Measurements from ENCODE around the gene GPR15LG. TPM values are rescaled to one million over a fixed set of nuclear protein-coding genes. Genes with fewer than 3 reads are reported as not detected.

The GPR15LG gene
- total RNA-seq, 1 donor from 2014 or later = 0.70 TPM

- no peak for TF ChIP-seq CTCF (conservative IDR thresholded peaks at IDR 0.05)
- Mint-ChIP-seq H3K27ac (no peak overlapping the region), H3K27me3 (peaks cover 20% of the 10 kb centered on the region), H3K36me3 (no peaks in the 10 kb centered on the region), H3K4me3 (no peak overlapping the region), H3K9me3 (no peaks in the 10 kb centered on the region), H3K4me1 (ENCODE audit: unreplicated experiment) (no peaks in the 10 kb centered on the region)
- DNase-seq (ENCODE audit: extremely low spot score, unreplicated experiment) = no peak
These were observed 12.1 kb downstream of the GPR15LG start for GRCh38 chr10:84185526-84186175.

- Mint-ChIP-seq H3K4me1 (ENCODE audit: unreplicated experiment) (no peaks in the 10 kb centered on the region), H3K9me3 (no peaks in the 10 kb centered on the region), H3K27me3 (peaks cover 44% of the 10 kb centered on the region), H3K4me3 (no peak overlapping the region), H3K27ac (no peak overlapping the region), H3K36me3 (no peaks in the 10 kb centered on the region)
- DNase-seq (ENCODE audit: extremely low spot score, unreplicated experiment) = no peak
- no peak for TF ChIP-seq CTCF (conservative IDR thresholded peaks at IDR 0.05)
These were observed 15.2 kb downstream of the GPR15LG start for GRCh38 chr10:84188815-84189214.

- peaks cover 55% of the 10 kb centered on the region for H3K27me3 Mint-ChIP-seq
- no peak overlapping the region for H3K27ac Mint-ChIP-seq
- H3K36me3 Mint-ChIP-seq = no peaks in the 10 kb centered on the region
- no peak for TF ChIP-seq CTCF (conservative IDR thresholded peaks at IDR 0.05)
- no peaks in the 10 kb centered on the region for H3K9me3 Mint-ChIP-seq
- no peak for DNase-seq (ENCODE audit: extremely low spot score, unreplicated experiment)
- H3K4me1 Mint-ChIP-seq (ENCODE audit: unreplicated experiment) = no peaks in the 10 kb centered on the region
- H3K4me3 Mint-ChIP-seq = no peak overlapping the region
These were observed 17.0 kb downstream of the GPR15LG start for GRCh38 chr10:84190621-84191020.

- Mint-ChIP-seq H3K27ac (no peak overlapping the region), H3K4me1 (ENCODE audit: unreplicated experiment) (no peaks in the 10 kb centered on the region), H3K4me3 (no peak overlapping the region), H3K27me3 (peaks cover 60% of the 10 kb centered on the region), H3K36me3 (no peaks in the 10 kb centered on the region), H3K9me3 (no peaks in the 10 kb centered on the region)
- no peak for DNase-seq (ENCODE audit: extremely low spot score, unreplicated experiment)
- TF ChIP-seq CTCF (conservative IDR thresholded peaks at IDR 0.05) = no peak
These were observed 17.5 kb downstream of the GPR15LG start for GRCh38 chr10:84191106-84191505.

GRCh38 chr10:84193327-84193726, 19.7 kb downstream of the GPR15LG start:
- Mint-ChIP-seq H3K4me3 (peak overlapping the region; percentile 28), H3K9me3 (no peaks in the 10 kb centered on the region), H3K36me3 (no peaks in the 10 kb centered on the region), H3K27me3 (peaks cover 82% of the 10 kb centered on the region), H3K4me1 (ENCODE audit: unreplicated experiment) (no peaks in the 10 kb centered on the region), H3K27ac (no peak overlapping the region)
- no peak for TF ChIP-seq CTCF (conservative IDR thresholded peaks at IDR 0.05)
- DNase-seq (ENCODE audit: extremely low spot score, unreplicated experiment) = no peak
